GM19328 (cell line): ENCODE results near the gene LIMS2.

ENCODE experiments used
- ATAC-seq: cut with Tn5 transposase; IDR thresholded peaks from one replicate; pipeline ENCODE4 v1.9.1; 2021; ENCODE audit warnings: mild to moderate bottlenecking, moderate library complexity; ENCODE audit not compliant: unreplicated experiment

Gene LIMS2

DNA sequence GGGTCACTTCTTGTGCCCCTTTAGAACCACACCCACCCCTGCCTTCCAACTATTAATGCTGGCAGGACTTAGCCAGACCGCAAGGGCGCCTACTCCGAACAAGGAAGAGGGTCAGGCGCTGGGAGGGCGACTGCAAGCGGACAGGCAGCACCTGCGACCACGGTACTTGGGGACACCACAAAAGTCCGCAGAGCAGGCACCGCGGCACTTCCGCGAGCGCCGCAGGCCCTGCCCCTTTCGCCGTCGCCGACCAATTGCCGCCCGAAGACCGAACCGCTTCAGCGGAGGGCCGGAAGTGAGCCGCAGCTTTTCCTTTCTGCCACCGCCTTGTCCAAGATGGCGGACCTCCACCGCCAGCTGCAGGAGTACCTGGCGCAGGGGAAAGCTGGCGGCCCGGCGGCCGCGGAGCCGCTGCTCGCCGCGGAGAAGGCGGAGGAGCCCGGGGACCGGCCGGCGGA, 25.9 kb upstream of the LIMS2 start, which contains the start of gene SFT2D3:
Gene SFT2D3, plus strand, starts transcription at position 305 of the 458 bp plus-strand sequence. Its CDS starts 32 bp downstream, at position 337.
- peak; percentile 59 for ATAC-seq

DNA sequence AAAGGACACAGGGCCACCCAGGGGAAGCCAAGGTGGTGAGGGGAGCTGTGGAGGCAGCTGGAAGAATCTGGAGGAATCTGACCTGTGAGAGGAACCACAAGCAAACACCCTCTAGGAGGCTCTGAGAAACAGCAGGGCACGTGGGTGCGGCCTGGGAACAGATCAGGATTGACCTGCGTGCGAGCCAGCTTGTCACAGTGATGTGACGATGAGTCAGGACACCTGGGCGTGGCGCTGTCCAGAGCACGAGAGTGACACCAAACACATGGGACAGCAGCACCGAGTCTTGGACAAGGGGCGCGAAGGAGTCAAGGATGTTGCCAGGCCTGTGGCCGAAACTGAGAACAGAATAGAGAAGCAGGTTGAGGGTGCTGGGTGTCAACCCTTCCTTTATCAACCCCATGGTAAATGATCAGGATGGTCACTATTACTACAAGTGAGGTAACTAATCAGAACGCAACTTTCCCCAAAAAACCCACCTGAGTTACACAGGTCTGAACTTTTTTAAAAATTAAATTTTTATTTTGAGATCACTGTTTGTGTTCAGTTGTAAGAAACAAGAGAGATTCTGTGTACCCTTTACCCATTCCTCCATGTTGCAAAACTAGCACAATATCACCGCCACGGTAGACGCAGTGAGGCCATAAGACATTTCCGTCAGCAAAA, 25.3 kb upstream of the LIMS2 start:
- ATAC-seq = peak; percentile 44

DNA sequence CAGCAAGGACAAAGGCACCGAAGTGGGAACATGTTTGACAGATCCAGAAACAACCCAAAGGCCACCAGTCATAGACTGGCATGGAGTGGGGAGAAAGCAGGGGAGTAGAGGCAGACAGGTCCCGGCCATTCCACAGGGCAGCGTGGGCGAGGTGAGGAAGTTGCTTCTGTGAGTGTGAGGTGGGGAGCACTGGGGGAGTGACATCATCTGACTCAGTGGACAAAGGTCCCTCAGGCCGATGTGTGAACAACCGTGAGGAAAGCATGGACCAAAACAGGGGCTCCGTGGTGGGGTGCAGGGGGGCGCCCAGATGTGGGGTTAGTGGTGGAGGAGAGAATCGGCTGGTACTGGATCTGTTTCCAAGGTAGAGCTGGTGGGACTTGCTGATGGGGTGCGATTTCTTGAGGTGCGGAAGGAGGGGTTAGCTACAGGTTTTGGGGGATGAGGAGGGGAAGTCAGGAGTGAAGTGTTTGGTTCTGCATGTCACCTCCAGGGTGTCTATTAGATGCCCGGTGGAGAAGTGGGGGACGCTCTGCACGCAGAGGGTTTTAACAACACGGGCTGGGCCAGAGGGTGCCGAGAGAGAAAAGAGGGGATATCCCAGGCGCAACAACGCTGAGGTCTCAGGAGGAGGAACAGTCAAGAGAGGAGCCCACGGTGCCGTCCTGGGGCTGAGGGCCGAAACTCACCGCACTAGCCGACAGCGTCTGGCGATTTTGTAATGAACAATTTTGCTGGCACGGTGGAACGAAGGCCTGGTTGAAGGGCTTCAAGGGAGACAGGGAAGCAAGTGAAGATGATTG, 23.4 kb upstream of the LIMS2 start:
- no peak for ATAC-seq

DNA sequence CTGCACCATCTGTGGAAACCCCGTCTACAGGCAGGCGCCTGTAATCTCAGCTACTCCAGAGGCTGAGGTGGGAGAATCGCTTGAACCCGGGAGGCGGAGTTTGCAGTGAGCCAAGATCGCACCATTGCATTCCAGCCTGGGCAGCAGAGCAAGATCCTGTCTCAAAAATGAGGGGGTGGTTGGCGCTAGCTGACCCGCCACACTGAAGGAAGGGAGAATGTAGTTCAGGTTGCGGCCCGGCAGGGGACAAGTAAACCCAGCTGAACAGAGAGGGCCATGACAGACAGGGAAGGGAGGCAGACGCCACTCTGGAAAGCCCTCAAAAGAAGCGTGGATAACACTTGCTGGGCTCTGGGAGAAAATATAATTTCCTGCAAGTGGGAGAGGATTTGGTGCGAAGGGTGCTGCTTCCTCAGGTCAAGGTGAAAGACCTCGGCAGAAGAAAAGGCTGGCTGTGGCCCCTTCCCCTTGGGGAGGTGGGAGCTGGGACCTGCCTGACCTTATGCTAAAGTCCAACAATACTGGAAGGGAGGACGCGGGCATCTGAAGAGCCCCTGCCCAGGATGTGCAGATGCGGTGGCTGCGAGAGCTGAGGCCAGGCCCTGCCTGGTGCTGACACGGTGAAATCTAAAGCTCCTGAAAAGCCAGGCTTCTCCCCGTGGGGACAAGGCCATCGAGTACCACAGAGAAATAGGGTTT, 22.3 kb upstream of the LIMS2 start:
- no peak for ATAC-seq

DNA sequence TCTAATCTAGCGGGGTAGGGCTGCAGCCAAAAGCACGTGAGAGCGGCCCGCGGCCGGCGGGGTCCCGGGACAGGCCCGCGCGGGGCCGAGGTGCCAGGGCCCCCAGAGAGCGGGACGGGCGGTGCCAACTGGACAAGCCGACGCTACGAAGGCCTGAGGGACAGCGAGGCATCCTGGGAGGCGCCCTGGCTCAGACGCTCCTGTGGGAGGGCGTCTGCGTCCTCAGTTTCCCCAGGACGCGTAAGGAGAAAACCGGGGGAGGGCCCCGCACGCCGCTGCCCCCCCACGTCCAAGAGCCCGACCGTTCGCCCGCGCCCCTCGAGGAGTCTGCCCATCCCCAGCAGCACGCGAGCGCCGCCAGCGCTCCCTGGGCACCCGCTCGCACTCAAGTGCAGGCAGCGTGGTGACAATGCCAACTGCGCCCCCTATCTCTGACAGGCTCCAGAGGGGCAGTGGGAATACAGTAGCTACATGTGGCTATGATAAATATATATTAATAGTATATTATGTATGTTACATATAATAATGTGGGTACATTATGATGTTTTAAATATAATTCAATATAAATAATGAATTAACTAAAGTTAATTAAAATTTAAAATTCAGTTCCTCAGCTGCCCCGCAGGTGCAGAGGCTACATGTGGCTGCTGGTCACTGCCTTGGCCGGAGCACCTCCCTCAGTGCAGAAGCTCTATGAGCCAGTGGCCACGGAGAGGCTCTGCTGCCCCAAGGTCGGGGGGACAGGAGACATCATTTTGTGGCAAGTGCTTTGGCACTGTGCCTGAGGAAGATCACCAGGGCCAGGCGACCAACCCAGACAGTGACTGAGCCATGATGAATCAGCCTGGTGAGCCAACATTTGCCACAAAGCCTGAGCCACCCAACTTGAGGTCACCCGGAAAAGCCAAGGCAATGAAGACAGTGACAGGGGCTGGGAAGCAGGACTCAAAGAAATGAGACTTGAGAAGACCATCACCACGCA, 20.5 kb upstream of the LIMS2 start:
- no peak for ATAC-seq

DNA sequence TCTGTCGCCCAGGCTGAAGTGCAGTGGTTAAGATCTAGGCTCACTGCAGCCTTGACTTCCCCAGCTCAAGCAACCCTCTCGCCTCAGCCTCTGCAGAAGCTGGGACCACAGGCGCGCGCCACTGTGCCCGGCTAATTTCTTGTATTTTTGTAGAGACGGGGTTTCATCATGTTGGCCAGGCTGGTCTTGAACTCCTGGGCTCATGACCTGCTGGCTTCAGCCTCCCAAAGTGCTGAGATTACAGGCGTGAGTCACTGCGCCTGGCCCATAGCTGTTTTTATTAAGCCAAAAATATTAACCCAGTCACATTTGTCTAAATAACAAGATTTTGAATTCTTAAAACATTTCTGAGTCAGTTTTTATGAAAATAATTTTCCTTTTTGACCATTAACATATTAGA, 19.7 kb upstream of the LIMS2 start:
- ATAC-seq = no peak

DNA sequence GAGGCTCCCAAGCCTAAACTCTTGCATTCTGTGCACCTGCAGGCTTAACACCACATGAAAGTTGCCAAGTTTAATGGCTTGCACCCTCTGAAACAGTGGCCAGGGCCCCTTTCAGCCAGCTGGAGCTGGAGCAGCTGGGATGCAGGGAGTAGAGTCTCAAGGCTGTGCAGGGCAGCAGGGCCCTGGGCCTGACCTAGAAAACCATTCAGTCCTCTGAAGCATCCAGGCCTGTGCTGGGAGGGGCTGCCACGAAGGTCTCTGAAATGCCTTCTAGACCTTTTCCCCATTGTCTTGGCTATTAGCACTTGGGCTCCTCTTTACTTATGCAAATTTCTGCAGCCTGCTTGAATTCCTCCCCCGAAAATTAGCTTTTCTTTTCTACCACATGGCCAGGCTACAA, 15.4 kb upstream of the LIMS2 start:
- ATAC-seq = no peak

DNA sequence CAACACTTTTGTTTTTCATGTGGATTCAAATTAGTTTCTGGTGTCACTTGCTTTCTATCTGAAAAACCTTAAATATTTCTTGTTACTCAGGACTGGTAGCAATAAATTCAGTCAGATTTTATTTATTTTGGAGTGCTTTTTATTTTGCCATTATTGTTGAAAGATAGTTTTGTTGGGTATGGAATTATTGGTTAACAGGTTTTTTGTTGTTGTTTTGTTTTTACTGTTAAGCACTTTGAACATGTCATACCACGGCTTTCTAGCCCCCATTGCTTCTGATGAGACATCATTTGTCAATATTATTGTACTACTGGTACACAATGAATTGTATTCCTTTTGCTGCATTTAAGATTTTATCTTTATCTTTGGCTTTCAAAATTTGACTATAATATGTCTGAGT, 13.1 kb upstream of the LIMS2 start:
- no peak for ATAC-seq

DNA sequence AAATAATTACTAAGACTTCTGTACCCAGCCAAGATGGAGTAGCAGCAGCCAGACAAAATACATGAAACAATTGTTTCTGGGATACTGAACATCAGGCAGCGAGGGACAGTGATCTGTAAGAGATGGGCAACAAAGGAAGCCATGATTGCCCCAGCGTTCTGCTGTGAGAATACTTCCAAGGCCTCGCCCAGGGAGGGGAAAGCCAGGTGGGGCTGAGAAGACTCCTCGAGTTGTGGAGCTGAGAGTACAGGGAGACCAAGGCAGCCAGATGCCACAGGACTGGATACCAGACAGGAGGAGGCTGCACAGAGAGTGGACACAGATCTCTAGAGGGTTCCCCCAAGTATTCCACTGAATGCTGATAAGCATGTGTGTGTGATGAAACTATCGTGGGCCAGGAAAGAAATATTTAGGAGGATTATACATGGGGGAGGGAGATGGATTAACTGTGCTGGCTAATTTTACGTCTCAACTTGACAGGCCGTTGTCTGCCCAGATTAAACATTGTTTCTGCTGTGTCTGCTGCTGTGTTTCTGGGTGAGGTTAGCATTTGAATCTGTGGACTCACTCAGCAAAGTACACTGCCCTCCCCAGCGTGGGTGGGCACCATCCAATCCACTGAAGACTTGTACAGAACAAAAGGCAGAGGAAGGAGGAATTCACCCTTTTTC, 10.2 kb upstream of the LIMS2 start:
- ATAC-seq = no peak

DNA sequence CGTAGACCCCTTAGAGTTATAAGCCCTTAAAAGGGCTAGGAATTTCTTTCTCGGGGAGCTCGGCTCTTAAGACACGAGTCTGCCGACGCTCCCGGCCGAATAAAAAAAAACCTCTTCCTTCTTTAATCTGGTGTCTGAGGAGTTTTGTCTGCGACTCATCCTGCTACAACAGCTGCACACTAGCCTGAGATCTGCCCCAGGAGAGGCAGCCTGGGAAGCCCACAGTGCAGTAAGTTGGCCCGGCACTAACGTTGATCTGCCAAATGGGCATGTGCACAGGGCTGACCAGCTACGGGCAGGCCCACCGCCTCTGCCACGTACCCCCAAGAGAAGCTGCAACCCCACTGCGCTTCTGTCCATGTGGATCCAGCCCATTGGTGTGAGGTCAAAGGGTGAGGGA, 8.4 kb upstream of the LIMS2 start:
- ATAC-seq = no peak

DNA sequence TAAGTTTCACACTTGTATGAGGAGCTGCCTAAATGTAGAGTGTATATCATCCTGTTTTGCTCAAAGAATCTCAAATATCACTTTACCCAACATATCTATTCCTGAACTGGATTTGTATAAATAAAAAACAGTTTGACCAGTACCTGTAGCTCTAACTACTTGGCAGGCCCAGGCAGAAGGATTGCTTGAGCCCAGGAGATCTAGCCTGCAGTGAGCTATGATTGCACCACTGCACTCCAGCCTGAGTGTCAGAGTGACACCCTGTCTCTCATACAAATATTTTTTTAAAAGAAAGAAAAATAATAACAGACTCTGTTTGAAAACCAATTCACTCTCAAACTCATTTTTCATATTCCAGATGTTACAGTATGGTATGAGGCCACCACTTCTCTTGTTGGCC, 7.7 kb upstream of the LIMS2 start:
- ATAC-seq = no peak

DNA sequence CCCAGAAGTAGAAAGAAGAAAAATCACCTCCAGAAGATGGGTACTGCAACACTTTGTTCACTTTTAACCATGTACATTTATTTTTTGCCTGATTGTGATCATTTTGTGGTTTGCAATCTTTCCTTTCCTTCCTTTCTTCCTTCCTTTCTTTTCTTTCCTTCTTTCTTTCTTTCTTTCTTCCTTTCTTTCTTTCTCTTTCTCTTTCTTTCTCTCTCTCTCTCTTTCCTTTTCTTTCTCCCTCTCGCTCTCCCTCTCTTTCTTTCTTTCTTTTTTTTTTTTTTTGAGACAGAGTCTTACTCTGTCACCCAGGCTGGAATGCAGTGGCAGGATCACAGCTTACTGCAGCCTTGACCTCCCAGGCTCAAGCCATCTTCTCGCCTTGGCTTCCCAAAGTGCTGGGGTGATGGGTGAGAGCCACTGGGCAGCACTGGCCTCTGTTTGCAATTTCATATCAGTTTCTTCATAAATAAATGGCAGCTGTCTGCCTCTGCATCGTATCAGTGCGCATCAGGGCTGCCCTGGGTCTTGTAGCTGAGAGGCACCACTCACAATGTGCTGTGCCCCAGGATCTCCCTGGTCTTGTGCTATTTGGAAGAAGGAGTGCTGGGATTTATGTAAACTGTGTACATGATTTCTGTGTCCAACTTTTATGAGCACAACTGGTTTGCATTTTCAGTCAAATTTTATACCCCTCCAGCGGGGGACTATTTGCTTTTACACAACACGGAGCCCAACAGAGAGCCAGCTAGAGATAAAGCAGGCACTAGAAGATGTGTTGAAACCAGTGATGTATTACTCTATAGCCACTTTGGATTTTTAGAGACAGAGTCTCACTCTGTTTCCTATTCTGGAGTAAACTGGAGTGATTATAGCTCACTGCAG, 6.9 kb upstream of the LIMS2 start:
- no peak for ATAC-seq

DNA sequence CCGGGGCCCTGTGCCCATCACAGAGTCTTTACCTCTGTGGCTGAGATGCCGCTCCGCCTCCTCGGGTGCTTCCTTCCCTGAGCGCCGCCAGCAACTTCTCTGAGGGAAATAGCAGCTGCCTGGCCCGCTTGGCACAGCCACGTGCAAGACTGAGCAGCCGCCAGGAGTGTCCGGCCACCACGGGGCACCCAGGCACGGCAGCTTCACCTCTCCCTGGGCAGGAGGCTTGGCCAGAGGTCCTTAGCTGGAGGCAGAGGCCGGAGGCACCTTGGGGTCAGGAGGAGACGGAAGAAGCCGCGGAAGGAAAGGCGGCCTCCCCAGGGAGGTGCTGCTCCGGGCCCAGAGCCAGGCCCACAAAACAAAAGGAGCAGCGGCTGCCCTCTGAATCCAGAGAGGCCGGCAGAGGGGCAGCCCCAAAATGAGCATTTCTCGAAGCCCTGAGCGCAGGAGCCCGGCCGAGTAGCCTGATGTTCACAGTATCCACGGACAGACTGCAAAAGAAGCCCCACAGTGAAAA, 6.0 kb upstream of the LIMS2 start:
- ATAC-seq = no peak

DNA sequence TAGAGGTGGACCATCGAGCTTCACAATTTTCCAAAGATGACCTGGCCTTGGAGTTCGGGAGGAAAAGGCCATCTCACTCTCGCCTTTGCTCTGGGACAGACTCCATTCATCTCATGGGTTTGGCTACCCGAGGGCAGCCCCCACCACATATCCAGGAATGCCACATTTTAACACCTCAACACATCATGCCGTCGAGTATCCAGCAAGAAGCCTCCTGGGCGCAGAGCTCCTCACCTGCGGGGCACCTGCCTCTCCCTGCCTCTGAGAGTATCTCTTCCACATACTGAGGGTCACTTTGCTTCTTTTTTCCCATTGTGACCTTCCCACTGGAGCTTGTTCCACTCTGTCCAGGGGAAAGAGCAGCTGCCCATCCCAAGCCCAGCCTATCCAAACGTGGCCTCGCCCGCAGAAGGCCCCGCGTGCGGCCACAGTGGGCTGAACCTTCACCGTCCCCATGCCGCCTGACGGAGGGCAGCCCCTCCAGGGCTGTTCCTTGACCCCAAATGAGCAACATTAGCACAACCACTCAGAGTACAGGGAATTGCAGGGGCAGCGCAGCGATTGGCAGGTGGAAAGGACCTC, 5.5 kb upstream of the LIMS2 start:
- no peak for ATAC-seq

DNA sequence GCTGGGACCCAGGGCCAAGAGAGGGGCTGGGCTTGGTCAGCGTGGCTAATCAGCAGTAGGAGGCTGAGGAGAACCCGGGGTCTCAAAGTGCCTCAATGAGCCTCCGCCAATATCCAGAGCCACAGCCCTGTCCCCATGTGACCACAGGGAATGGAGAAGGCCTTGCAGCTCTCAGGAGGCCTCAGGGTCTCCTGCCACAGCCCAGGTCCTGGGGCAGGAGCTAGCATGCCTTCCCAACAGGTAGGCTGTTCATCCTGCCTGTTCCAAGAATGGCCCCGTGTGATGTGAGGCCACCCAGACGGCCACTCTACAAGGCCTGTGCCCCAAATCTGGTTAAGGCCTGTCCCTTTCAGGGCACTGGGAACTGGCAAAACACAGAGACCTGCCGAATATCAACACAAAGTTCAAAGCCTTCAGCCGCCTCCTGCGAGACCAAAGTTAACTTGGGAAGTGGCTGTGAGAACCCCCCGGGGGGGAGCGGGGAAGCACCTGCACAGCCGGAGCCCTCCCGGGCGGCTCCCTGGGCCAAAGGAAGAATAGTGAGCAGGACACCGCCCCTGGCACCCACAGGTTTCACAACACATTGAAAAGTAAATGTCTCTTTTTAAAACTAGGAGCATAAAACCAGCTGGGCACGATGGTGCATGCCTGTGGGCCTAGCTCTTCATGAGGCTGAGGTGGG, 4.5 kb upstream of the LIMS2 start:
- ATAC-seq = no peak

DNA sequence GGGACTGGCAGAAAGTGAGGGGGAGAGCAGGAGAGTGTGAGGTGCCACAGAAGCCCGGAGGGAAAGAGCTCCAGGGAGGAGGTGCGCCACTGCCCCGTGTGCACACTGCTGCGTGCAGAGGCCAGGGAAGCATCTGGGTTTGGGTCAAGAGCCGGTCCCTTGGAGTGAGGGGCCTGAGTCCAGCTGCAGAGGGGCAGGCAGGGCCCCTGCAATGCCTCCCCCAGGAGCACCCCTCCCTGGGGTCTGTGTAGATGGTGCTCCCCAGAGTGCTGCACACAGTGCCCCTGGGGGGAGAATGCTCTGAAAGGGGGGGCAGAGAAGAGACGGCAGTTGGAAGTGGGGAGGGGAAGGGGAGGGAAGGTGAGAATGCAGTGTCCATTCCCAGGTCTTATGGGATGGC, 3.7 kb upstream of the LIMS2 start:
- ATAC-seq = no peak

DNA sequence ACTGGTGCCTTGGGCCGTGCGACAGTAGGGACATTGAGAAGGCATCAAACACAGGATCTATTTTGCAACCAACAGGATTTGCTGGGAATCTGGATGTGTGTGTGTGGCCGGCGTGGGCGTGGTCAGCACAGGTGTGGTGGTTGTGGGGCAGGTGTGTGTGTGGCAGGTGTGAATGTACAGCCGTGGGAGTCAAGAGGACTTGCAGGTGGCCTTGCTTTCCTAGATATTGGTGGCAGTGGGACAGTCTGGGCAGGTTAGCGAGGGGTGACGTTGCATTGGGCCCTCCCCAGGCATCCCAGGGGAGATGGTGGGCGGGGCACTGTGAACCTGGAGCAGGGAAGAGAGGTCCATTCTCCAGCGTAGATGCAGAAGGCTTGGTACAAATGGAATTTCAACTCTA, 3.2 kb upstream of the LIMS2 start:
- no peak for ATAC-seq

DNA sequence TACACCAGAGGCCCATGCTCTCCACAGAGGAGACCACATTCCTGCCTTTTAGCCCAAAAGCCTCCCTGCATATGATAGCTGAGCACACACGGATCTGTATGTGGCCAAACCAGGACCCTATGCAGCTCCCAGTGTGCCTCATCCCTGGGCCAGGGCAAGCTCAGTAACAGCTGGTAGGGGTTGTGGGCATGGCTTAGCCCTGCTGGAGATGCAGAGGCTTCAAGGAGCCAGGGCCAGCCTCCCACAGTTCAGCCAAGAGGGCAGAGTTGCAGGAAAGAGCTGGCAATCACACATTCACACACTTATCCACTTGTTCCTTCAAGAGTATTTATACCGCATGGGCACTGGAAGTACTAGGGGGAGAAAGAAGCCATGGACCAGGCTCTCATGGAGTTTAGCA, 1.6 kb upstream of the LIMS2 start:
- ATAC-seq = no peak
